Osteocyte (in vitro differentiated cells): Measurements from ENCODE around the gene SENP5. TPM values are rescaled to one million over a fixed set of nuclear protein-coding genes. Genes with fewer than 3 reads are reported as not detected.
"Not testable (repeated sequence)": the region's sequence is repeated elsewhere in the genome, so short reads cannot be mapped to it uniquely, and the experiment has no call there.

Experiments
- DNase-seq: peaks from one replicate; pipeline ENCODE4 v3.0.0; 2021; ENCODE audit warnings: mixed read lengths; ENCODE audit not compliant: unreplicated experiment; ENCODE audit errors: extremely low spot score
- H3K27ac Mint-ChIP-seq: one replicate; pipeline ENCODE4 v1.8.0; 2021; ENCODE audit warnings: mild to moderate bottlenecking, mixed read lengths; ENCODE audit not compliant: unreplicated experiment
- H3K27me3 Mint-ChIP-seq: one replicate; pipeline ENCODE4 v1.8.0; 2021; ENCODE audit warnings: mixed read lengths; ENCODE audit not compliant: unreplicated experiment
- H3K36me3 Mint-ChIP-seq: one replicate; pipeline ENCODE4 v1.8.0; 2021; ENCODE audit warnings: mixed read lengths; ENCODE audit not compliant: unreplicated experiment
- H3K4me1 Mint-ChIP-seq: one replicate; pipeline ENCODE4 v1.8.0; 2021; ENCODE audit warnings: mixed read lengths; ENCODE audit not compliant: unreplicated experiment
- H3K4me3 Mint-ChIP-seq: one replicate; pipeline ENCODE4 v1.8.0; 2021; ENCODE audit warnings: mild to moderate bottlenecking, moderate library complexity, mixed read lengths; ENCODE audit not compliant: unreplicated experiment
- H3K9me3 Mint-ChIP-seq: one replicate; pipeline ENCODE4 v1.8.0; 2021; ENCODE audit warnings: mixed read lengths; ENCODE audit not compliant: unreplicated experiment
- CTCF ChIP-seq: fragments of 200-600 bp; sonication (generic); IDR thresholded peaks from 2 replicates; pipeline ENCODE4 v1.5.0; 2021; ENCODE audit warnings: antibody characterized with exemption, mild to moderate bottlenecking, moderate library complexity
- total RNA-seq: library from RNA; stranded (reverse); gene quantifications from 2 replicates; pipeline ENCODE4 v1.2.1, GENCODE V29; 2021

SENP5 gene
- total RNA-seq, 1 donor from 2014 or later = 35.9 TPM

- Mint-ChIP-seq H3K4me3 (no peak overlapping the region), H3K27me3 (no peaks in the 10 kb centered on the region), H3K9me3 (no peaks in the 10 kb centered on the region), H3K27ac (peak overlapping the region; percentile 7), H3K36me3 (peaks cover 43% of the 10 kb centered on the region), H3K4me1 (peaks cover 23% of the 10 kb centered on the region)
- no peak for DNase-seq
- no peak for TF ChIP-seq CTCF
Measured at GRCh38 chr3:196938124-196938523, 70.4 kb downstream of the SENP5 start.

- Mint-ChIP-seq H3K9me3 (no peaks in the 10 kb centered on the region), H3K27me3 (no peaks in the 10 kb centered on the region), H3K4me1 (peaks cover 27% of the 10 kb centered on the region), H3K36me3 (peaks cover 39% of the 10 kb centered on the region), H3K27ac (no peak overlapping the region), H3K4me3 (no peak overlapping the region)
- no peak for DNase-seq
- TF ChIP-seq CTCF = no peak
Measured at GRCh38 chr3:196938576-196938975, 70.9 kb downstream of the SENP5 start.

GRCh38 chr3:196941729-196942225 is 74.1 kb downstream of the SENP5 start:
- peak overlapping the region; percentile 96 for H3K27ac Mint-ChIP-seq
- H3K4me3 Mint-ChIP-seq = peak overlapping the region; percentile 92
- H3K4me1 Mint-ChIP-seq = peaks cover 41% of the 10 kb centered on the region
- H3K36me3 Mint-ChIP-seq = peaks cover 27% of the 10 kb centered on the region
- H3K27me3 Mint-ChIP-seq = no peaks in the 10 kb centered on the region
- DNase-seq = peak; percentile 86
- H3K9me3 Mint-ChIP-seq = no peaks in the 10 kb centered on the region
- no peak for TF ChIP-seq CTCF

GRCh38 chr3:196942226-196942914 is 74.7 kb downstream of the SENP5 start, which contains the start of gene NCBP2:
TSS of gene NCBP2 (minus strand) at chr3:196942528. CDS start at chr3:196942503, 25 bp downstream.
- no peaks in the 10 kb centered on the region for H3K9me3 Mint-ChIP-seq
- peak within 1 kb of the TSS; percentile 92 for H3K4me3 Mint-ChIP-seq
- peak; percentile 99 for DNase-seq
- H3K4me1 Mint-ChIP-seq = peaks cover 41% of the 10 kb centered on the region
- no peaks in the 10 kb centered on the region for H3K27me3 Mint-ChIP-seq
- peak; percentile 71 for TF ChIP-seq CTCF
- peak within 1 kb of the TSS; percentile 96 for H3K27ac Mint-ChIP-seq
- peaks cover 21% of the 10 kb centered on the region for H3K36me3 Mint-ChIP-seq

GRCh38 chr3:196942915-196943277 is 75.2 kb downstream of the SENP5 start:
- no peak for DNase-seq
- no peak for TF ChIP-seq CTCF
- H3K4me1 Mint-ChIP-seq = peaks cover 41% of the 10 kb centered on the region

GRCh38 chr3:196944037-196944790 is 76.5 kb downstream of the SENP5 start:
- H3K4me1 Mint-ChIP-seq = peaks cover 41% of the 10 kb centered on the region
- not testable (repeated sequence) for DNase-seq, H3K27ac Mint-ChIP-seq, H3K27me3 Mint-ChIP-seq, H3K36me3 Mint-ChIP-seq, H3K9me3 Mint-ChIP-seq
- H3K4me3 Mint-ChIP-seq = peak overlapping the region; percentile 92

More at GRCh38 chr3:196942915-196943277, 75.2 kb downstream of the SENP5 start:
- H3K36me3 Mint-ChIP-seq = peaks cover 16% of the 10 kb centered on the region
- H3K9me3 Mint-ChIP-seq = no peaks in the 10 kb centered on the region
- H3K4me3 Mint-ChIP-seq = peak overlapping the region; percentile 92
- H3K27me3 Mint-ChIP-seq = no peaks in the 10 kb centered on the region
- peak overlapping the region; percentile 84 for H3K27ac Mint-ChIP-seq
